Superior temporal gyrus (tissue), 1 donor: ENCODE measurements around the gene MRPL2.
"Not testable (repeated sequence)": the region's sequence is repeated elsewhere in the genome, so short reads cannot be mapped to it uniquely, and the experiment has no call there.

ENCODE experiments used
- DNase-seq: peaks from one replicate; pipeline ENCODE4 v3.0.0-alpha.2; 2016; ENCODE audit errors: extremely low spot score

The MRPL2 gene

DNA sequence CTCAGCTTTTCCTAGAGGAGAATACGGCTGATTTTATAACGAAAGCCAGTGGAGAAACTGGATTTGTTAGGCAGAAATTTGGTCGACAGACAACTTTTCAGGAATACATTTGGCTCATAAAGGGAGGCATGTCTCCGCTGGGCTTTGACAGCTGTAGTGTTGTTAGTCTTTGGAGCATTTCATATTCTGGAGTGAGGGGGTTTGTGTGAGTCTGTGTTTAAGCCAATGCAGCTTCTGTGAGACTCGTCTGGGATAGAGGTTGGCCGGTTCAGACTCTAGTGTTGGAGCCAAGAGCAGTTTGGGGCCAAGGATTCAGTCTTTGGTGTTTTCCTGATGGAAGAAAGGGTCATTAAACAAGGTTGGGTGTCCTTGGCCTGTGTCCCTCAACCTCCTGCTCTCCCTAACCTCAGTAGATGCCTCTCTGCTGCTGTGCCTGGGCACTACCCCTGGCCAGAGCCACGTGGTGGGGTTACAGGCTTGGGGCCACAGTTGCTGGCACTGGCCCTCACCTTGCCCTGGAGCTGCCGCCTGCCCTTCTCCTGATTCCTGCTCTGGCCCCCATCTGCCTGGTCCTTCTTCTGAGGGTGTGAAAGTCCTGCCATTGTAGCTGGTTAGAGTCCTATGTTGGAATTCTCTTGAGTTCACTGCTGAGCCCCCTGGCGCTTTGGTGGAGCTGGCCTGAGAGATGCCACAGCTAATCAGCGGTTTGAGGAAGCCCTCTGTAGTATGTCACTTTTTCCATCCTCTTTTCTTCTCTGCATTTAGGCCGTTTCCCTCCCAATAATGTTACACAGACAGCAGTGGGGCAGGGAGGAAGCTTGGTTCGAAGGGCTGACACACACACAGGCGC, 23.8 kb upstream of the MRPL2 start:
- no peak for DNase-seq

DNA sequence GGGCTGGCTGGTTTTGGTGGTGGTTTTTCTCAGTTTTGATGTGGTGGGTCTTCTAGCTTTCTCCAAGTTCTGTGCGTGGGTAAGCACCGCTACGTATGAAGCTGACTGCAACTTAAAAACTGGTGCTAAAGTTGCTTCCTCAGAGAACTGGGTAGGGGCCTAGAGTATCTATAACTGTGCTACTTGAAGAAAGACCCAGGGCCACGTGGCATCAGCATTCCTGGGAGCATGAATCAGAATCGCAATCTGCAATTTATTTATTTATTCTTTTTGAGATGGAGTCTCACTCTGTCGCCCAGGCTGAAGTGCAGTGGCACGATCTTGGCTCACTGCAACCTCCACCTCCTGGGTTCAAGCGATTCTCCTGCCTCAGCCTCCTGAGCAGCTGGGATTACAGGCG, 22.7 kb upstream of the MRPL2 start:
- DNase-seq: not testable (repeated sequence)

DNA sequence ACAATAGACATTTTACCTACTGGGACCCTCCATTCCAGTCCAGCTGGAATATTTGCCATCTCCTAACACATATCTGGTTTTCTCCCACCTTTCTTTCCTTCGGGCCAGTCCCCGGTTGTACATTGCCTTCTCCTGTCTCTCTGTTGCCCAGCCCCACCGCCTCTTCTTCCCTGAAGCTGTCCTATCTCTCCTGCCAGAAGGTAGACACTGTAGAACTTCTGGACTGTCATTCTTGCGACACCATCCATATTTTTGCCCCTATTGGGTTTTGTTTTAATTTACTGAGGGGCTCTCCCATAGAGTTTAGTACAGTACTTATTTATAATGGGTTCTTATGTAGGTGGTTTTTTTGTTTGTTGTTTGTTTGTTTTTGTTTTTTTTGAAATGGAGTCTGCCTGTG, 21.8 kb upstream of the MRPL2 start:
- DNase-seq: no peak

DNA sequence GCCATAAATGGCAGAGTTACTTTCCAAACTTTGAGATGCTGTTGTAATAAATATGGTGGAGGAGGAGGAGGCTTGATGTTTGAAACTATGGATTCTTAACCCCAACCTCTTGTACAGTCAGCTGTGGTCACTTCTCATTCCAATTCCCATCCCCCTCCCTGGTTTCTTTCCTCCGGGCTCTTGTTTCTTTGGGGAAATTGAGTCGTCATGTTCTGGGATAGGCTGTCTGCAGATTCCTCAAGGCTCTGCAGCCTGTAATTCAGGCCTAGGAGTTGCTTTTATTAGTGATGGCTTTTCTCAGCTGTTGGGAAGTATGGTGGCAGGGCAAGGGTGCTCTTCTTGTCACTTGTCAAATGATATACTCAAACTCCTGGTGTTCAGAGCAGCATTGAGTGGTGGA, 19.5 kb upstream of the MRPL2 start:
- DNase-seq: no peak

DNA sequence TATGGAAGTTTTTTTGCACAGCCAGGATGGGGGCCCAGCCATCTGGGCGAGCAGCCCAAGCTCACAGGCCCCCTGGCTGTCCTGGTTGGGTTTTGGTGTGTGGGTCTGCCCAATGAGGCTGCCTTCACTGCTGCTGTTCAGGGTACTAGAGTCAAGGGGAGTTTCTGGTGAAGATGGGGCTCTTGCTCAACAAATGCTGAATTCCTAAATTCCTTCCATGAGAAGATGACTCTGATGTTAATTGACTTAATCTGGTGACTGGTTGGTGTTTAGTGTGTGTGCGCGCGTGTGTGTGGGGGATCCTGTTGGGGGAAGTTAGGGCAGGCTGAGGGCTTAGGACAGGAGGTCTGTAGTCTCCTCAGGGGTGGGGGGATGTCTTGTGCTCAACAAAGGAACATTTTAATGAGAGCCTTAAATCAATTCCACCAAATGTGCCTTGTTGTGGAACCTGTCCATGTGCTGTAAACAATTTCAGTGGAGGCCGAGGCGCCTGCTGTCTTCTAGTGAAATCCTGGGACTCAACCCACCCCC, 18.8 kb upstream of the MRPL2 start:
- DNase-seq: no peak

DNA sequence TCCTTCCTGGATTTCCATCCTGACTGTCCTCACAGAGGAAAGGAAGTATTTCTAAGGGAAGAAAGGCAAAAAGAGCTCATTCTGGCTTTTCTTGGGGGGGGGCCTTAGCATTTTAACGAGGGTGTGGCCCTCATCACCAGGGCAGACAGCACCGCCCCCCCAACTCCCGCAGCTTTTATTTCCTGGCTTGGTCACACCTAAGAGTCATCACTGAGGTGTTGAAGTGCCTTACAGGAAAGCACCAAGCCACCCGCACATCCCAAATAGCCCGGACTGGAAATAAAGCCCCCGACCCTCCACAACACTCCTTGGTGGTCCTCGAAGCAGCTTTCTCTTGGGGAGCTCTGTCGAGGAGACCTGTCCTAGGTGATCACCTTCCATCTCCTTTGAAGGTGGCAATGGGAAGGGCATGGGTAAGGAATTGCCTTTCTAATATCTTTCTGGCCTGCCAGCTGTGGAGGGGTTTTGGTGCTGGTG, 18.1 kb upstream of the MRPL2 start:
- no peak for DNase-seq

DNA sequence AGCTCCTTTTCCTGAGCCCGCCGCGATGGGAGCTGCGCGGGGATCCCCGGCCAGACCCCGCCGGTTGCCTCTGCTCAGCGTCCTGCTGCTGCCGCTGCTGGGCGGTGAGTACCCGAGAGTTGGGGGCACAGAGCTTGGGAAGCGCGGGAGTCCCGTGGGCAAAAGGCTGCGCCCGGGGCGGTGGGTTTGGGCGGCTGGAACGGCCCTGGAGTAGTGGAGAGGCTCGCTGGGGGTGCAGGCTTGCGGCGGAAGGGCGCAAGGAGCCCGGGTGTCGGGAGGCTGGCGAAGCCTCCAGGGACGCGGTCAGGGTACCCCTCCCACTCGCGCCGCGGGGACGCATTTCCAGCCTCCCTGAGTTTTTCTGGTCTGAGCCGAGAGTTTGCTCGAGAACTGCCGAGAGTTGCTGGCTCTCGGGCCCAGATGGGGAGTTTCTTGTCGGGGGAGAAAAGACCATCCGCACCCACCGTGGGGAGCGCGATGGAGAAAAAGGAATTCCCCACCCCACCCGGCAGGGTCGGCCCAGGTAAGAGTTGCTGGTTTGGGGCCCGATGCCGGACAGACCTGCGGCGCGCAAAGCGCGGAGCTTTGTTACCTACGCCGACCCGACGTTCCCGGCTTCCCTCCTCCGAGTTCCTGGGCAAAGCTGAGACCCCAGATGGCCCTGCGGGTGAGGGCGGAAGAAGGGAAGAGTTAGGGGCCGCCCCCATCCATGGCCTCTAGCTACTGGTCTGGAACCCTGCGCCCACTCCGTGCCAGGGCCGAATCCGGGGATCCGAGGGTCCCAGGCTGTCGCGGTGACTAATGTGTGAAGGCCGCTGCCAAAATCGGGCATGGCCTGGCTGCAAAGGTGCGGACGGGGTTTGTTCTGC, 17.5 kb upstream of the MRPL2 start:
- no peak for DNase-seq

DNA sequence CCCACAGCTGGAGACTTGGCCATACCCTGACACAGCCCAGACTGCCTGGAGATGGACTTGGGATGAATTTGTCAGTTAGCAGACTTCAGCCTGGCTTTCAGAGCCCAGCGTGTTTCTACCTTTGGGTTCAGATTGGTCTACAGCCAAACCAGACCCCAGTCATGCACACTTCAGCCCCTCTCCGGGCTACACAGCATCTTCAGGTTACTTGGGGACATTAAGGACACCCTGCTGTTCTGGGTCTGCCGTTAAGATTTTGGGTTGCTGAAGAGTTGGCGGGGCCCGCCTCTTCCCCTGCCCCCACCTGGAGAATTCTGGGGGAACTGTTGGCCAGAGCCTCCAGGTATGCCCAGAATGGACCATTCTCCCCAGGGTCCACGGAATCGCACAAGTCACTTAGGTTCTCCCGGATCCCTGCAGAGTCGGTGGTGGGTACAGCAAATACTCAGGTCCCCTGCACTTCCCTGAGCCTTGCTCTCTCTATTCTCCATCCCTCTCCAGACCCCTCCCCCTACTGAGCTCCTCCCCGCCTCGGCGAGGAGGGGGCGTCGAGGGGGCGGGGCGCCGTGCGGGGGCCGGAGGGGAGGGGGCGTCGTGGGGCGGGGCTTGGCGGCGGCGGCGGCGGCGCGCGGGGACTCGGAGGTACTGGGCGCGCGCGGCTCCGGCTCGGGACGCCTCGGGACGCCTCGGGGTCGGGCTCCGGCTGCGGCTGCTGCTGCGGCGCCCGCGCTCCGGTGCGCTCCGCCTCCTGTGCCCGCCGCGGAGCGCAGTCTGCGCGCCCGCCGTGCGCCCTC, 16.6 kb upstream of the MRPL2 start, which contains the start of gene PTK7:
Gene PTK7, plus strand, starts transcription at position 645 of the 794 bp plus-strand sequence. CDS start 175 bp downstream, outside the sequence.
- DNase-seq: no peak

DNA sequence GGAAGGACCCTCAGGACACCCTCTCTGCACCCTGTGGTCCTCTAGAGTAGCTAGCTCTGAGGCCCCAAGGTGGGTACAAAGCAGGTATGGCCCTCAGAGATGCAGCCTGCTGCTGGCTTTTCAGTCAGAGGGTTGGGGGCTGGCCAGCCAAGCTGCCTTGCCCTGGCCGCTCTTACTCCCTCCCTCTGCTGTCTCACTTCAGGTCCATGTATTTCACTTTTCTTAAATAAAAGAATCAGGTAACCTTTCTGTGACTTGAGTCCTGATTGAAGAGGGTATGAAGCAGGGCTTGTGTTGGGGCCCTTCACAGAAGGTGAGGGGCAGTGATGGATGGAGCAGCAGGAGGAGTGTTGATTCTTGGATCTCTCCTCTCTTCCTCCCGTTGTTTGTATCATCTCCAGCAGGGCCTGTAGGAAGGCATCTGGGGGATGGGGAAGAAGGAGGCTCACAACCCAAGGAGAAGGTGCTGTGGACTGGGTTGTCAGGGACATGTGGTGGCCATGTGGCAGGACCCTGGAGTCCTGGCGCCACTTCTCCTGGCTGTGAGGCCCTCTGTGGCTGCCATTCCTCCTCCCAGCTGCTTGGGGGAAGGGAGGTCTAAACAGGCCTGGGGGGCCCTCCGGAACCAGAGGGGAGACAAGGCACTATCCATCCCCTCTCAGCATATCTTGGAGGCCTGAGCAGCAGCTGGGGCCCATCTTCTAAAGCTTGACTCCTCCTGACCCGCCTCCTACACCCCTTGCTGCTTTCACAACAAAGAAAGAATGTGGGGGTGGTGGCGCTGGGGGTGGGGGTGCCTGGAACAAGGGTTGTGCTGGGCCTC, 15.8 kb upstream of the MRPL2 start:
- no peak for DNase-seq

DNA sequence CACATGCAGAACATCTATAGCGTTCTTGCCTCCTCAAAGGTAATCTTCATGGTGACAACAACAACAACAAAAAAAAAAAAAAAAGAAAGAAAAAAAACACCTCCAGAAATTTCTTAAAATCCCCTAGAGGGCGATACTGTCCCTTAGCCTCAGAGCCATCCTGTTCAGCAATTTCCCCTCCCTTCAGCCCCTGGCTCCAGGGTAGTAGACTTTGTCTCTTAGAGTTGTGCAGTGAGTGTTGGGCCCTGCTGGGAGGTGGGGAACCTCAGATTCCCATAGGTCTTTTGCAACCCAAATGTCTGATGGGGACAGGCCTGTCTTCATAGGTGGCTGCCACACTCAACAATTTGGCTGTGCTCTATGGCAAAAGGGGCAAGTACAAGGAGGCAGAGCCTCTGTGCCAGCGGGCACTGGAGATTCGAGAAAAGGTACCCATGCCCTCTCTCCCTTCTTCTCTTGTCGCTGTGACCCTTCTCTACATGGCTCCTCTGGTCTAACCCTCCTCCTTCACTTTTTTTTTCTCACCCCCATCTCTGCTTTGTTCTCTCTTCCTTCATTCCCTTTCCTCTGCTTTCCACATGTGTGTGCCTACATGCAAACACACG, 10.9 kb upstream of the MRPL2 start:
- DNase-seq: no peak

DNA sequence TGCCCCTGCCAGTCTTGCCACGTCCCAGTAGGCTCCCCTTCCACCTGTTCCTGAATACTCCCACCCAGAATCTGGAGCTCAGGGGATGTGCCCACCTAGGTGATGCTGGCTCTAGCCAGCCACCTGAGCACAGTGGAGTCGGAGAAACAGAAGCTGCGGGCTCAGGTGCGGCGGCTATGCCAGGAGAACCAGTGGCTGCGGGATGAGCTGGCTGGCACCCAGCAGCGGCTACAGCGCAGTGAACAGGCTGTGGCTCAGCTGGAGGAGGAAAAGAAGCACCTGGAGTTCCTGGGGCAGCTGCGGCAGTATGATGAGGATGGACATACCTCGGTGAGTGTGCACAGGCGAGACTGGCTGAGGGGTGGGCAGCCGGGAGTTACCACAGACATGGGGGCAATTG, 3.6 kb upstream of the MRPL2 start:
- no peak for DNase-seq

DNA sequence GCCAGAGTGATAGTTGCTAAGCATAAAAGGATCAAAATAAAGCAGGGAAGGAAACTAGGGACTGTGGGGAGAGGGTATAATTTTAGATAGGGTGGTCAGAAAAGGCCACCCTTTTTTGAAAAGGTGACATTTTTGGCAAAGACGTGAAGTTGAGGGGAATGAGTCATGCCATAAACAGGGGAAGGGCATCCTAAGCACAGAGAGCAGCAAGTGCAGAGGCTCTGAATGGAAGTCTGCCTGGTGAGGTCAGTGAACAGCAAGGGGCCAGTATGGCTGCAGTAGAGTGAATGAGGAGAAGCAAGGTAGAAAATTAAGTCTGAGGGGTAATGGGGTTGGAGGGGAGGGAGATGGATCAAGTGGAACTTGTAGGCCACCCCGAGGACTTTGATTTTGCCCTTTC, 2.6 kb upstream of the MRPL2 start:
- no peak for DNase-seq

DNA sequence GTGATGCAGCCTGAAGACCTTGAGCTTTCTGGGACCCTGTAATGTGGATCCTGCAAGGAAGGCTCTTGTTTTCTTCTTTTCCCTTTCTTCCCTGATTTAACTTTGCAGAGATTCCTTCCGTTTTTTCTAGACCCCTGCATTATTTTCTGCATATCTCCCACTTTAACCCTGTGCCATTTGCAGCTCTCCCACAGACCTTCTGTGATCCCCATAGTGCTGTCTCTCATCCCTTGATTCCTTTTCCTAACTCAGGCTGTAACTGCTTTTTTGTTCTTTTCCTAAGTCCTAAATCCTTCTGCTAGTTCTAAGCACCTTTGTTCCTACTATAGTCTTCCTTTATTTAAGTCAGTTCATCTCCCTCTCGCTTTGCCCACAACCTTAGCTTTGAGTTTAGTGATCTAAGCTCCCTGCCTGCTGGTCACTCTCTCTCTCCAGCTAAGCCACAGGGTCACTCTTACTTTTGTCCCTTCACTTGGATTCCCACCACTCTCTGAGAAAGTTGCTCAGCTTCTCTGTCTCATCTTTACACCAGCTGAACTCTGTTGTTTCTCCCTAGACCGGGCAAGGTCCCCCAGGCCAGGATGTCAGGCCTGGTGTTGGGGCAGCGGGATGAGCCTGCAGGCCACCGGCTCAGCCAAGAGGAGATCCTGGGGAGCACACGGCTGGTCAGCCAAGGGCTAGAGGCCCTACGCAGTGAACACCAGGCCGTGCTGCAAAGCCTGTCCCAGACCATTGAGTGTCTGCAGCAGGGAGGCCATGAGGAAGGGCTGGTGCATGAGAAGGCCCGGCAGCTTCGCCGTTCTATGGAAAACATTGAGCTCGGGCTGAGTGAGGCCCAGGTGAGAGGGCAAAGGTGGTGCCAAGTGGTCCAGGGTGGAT, 1.8 kb upstream of the MRPL2 start:
- DNase-seq: no peak

DNA sequence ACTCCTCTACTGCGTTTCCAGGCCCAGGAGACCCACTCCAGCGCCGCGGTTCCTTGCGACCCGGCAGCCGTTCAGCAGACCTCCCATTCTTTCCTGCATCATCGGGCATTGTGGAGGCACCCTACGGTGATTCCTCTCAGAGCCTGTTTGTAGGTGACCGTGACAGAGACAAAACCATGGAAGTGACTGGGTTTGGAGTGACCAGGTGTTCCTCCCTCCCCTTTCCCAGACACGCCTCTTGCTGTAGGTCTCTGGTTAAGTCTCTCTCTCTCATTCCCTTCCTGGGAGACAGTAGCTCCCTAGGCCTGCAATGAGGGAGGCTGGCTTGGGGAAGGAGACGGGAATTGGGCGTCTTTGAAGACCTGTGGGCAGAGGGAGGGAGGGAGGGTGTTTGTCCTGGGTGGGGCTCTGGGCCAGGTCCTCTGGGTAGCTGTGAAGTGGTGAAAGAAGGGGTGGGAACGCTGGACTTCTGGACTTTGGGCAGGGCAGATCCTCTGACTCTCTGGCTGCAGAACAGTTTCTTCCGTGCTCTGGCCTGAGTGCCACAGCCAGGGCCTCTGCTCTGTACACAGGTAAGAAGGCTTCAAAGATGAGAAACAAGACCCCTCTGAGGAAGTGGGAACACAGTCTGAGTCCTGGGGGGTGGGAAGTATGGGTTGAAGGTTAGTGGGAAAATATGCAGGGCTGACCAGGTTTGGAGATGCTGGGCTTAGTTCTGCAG, 960 bp upstream of the MRPL2 start:
- DNase-seq: no peak

DNA sequence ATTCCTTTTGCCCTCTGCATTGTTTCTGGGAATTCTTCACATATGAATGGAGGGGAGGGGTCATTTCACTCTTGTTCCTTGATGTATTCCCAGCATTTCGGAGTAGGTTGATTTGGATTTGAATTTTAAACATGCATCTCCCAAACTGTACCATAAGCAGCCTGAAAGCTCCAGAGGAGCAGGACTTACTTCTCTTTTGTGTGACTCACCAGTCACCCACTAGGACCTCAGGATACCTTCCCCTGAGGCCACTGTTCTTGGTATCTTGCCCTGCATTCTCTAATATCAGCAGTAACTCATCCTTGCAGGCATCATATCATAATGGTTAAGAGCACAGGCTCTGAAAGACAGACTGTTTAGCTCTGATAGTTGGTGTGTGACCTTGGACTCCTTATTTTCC, 703 bp downstream of the MRPL2 start:
- DNase-seq: no peak

DNA sequence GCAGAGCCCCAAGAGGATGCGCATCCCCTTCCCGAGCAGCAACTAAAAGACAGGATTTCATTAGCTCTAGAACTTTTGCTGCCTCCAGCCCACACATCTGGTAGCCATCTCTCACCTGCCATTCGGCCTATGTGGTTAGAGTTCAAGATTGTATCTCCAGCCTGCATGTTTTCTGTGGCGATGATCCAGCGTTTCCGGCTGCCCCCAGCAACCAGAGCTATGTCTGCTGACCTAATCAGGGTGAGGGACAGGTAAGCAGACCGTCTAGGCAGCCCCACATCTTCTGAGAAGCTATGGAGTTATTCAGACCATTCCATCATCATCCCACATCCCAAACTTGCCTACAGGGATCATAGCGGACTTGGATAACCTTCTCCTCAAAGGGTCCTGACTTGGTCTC, 3.3 kb downstream of the MRPL2 start:
- DNase-seq: no peak

DNA sequence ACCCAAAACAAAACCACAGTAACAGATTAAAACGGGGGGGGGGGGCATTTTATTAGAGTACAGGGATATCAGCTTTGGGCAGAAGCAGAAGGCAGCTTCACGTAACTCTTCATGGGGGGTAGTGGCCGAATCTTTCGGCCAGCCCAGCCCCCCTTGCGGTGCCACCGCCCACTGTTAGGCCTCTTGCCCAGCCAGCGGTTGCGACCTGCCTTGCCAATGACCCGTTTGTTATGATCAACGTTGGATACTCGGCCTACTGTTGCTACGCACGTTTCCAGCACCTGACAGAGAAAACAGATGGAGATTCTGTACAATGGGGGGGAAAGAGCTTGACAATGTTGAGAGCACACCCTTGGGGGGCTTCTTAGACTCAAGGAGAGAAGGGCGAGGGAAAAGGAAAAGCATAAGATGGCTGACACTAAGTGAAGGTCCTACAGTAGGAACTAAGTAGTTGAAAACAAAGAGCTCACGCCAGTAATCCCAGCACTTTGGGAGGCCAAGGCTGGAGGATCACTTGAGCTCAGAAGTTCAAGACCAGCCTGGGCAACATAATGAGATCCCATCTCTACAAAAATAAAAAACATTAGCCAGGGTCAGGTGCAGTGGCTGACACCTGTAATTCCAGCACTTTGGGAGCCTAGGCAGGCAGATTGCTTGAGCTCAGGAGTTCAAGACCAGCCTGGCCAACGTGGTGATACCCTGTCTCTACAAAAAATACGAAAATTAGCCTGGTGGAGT, 4.9 kb downstream of the MRPL2 start:
- DNase-seq: no peak
